ENCODE data around the gene MLLT10. TPM values are rescaled to one million over a fixed set of nuclear protein-coding genes. Genes with fewer than 3 reads are reported as not detected.

Gene MLLT10
- total and polyA plus RNA-seq, 9 of the 15 experiments (the other 6 are each of a cell fraction or from before 2014, with no cell fraction given): 18.8 to 81.4 (median 64.2) TPM

GRCh38 chr10:21496343-21497176, 37.5 kb upstream of the MLLT10 start (continued):
- TF ChIP-seq ZBTB43 (CRISPR knock-in tag; IDR thresholded peaks at IDR 0.05): no peak
- no peak for TF ChIP-seq ZFP1 (CRISPR knock-in tag; IDR thresholded peaks at IDR 0.05)
- no peak for TF ChIP-seq SP2 (IDR thresholded peaks at IDR 0.05; ENCODE audit: extremely low read depth, low read depth, low read length, poor library complexity, severe bottlenecking)
- no peak for TF ChIP-seq STAG1 (CRISPR knock-in tag; IDR thresholded peaks at IDR 0.05; ENCODE audit: borderline replicate concordance)
- no peak for TF ChIP-seq SRSF9 (IDR thresholded peaks at IDR 0.05; ENCODE audit: borderline replicate concordance, low read depth, low read length)
- TF ChIP-seq, protein P1, sequence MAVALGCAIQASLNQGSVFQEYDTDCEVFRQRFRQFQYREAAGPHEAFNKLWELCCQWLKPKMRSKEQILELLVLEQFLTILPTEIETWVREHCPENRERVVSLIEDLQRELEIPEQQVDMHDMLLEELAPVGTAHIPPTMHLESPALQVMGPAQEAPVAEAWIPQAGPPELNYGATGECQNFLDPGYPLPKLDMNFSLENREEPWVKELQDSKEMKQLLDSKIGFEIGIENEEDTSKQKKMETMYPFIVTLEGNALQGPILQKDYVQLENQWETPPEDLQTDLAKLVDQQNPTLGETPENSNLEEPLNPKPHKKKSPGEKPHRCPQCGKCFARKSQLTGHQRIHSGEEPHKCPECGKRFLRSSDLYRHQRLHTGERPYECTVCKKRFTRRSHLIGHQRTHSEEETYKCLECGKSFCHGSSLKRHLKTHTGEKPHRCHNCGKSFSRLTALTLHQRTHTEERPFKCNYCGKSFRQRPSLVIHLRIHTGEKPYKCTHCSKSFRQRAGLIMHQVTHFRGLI (CRISPR knock-in tag; IDR thresholded peaks at IDR 0.05): no peak
- TF ChIP-seq ZNF3 (CRISPR knock-in tag; IDR thresholded peaks at IDR 0.05): no peak
- no peak for TF ChIP-seq NCOR1 (IDR thresholded peaks at IDR 0.05)
- TF ChIP-seq ZNF57 (CRISPR knock-in tag; IDR thresholded peaks at IDR 0.05): no peak
- no peak for TF ChIP-seq NR2C2 (CRISPR knock-in tag; IDR thresholded peaks at IDR 0.05)
- no peak for TF ChIP-seq NR2C2 (tag; IDR thresholded peaks at IDR 0.05)
- TF ChIP-seq POLR2AphosphoS5 (IDR thresholded peaks at IDR 0.05; ENCODE audit: control insufficient read depth, insufficient read depth, low read depth, low read length): no peak
- TF ChIP-seq ZNF785 (CRISPR knock-in tag; IDR thresholded peaks at IDR 0.05): no peak
- no peak for TF ChIP-seq ZNF77 (CRISPR knock-in tag; IDR thresholded peaks at IDR 0.05)
- TF ChIP-seq, protein P2, sequence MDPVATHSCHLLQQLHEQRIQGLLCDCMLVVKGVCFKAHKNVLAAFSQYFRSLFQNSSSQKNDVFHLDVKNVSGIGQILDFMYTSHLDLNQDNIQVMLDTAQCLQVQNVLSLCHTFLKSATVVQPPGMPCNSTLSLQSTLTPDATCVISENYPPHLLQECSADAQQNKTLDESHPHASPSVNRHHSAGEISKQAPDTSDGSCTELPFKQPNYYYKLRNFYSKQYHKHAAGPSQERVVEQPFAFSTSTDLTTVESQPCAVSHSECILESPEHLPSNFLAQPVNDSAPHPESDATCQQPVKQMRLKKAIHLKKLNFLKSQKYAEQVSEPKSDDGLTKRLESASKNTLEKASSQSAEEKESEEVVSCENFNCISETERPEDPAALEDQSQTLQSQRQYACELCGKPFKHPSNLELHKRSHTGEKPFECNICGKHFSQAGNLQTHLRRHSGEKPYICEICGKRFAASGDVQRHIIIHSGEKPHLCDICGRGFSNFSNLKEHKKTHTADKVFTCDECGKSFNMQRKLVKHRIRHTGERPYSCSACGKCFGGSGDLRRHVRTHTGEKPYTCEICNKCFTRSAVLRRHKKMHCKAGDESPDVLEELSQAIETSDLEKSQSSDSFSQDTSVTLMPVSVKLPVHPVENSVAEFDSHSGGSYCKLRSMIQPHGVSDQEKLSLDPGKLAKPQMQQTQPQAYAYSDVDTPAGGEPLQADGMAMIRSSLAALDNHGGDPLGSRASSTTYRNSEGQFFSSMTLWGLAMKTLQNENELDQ (CRISPR knock-in tag; IDR thresholded peaks at IDR 0.05; ENCODE audit: borderline replicate concordance): no peak
- no peak for TF ChIP-seq HNRNPH1 (optimal IDR thresholded peaks at IDR 0.05; ENCODE audit: low read depth, low read length)
- TF ChIP-seq LCOR (CRISPR knock-in tag; IDR thresholded peaks at IDR 0.05): no peak
- TF ChIP-seq ZNF263 (CRISPR knock-in tag; IDR thresholded peaks at IDR 0.05; ENCODE audit: borderline replicate concordance): no peak
- no peak for TF ChIP-seq ZNF24 (IDR thresholded peaks at IDR 0.05)
- TF ChIP-seq ZNF274 (IDR thresholded peaks at IDR 0.05; ENCODE audit: borderline replicate concordance, low read depth, low read length): no peak
- TF ChIP-seq CREB1 (IDR thresholded peaks at IDR 0.05): no peak
- no peak; the same call in 1 of the 2 replicates for TF ChIP-seq CREB1 (CRISPR knock-in tag; IDR thresholded peaks at IDR 0.05)
- no peak for TF ChIP-seq PRPF4 (IDR thresholded peaks at IDR 0.05; ENCODE audit: insufficient read depth, low read depth, low read length, poor library complexity, severe bottlenecking)
- no peak for TF ChIP-seq RFX7 (CRISPR knock-in tag; IDR thresholded peaks at IDR 0.05)
- no peak for TF ChIP-seq RBM22 (IDR thresholded peaks at IDR 0.05; ENCODE audit: low read depth, low read length, poor library complexity, severe bottlenecking)
